ENCODE results near the gene CHID1.

GRCh38 chr11:869399-870126, 41.0 kb downstream of the CHID1 start:
- no peak for TF ChIP-seq POLR2AphosphoS5 (IDR thresholded peaks at IDR 0.05; ENCODE audit: low read depth, low read length)
- no peak for TF ChIP-seq TAF1 (IDR thresholded peaks at IDR 0.05; ENCODE audit: borderline replicate concordance, low read depth, low read length)
- no peak for TF ChIP-seq POLR2A (IDR thresholded peaks at IDR 0.05; ENCODE audit: low read depth, low read length)

All from GM12892 (cell line).